ENCODE measurements around the gene MMAB. TPM values are rescaled to one million over a fixed set of nuclear protein-coding genes. Genes with fewer than 3 reads are reported as not detected.

MMAB gene
- total and polyA plus RNA-seq, 2 donors (not counting 3 experiments of a cell fraction or from before 2014, with no cell fraction given): 39.1 to 46.0 TPM

- dilution Hi-C loops (cut with MboI; ENCODE audit: extremely low pct_ligation_motif_present, low sequenced_read_pairs): no loop called here
- BruUV-seq (replicated peaks): no TSS peak
- Histone ChIP-seq H3K9me3 (replicated peaks; ENCODE audit: control insufficient read depth, insufficient read depth, low read length) (no peaks in the 10 kb centered on the region), H3K79me2 (ENCODE audit: control insufficient read depth, insufficient read depth, low read length) (no peaks in the 10 kb centered on the region), H3K27me3 (ENCODE audit: control insufficient read depth in 2 of 2, insufficient read depth in 2 of 2, low read length in 2 of 2) (no peaks in the 10 kb centered on the region), H2AFZ (ENCODE audit: low read depth, low read length) (no peak overlapping the region), H3K9ac (replicated peaks; ENCODE audit: extremely low read depth, insufficient read depth, low read length) (no peak overlapping the region), H3K4me1 (ENCODE audit: control insufficient read depth, extremely low read depth, insufficient read depth, low read length) (no peaks in the 10 kb centered on the region), H3K27ac (ENCODE audit: insufficient read depth, low read depth, low read length) (no peak overlapping the region), H3K9me1 (replicated peaks; ENCODE audit: control insufficient read depth, extremely low read depth, insufficient read depth, low read length) (no peaks in the 10 kb centered on the region), H3K36me3 (ENCODE audit: control insufficient read depth in 2 of 2, extremely low read depth in 1 of 2, insufficient read depth in 2 of 2, low read length in 2 of 2) (peaks cover 0 to 6% of the 10 kb centered on the region in 2 experiments), H4K20me1 (replicated peaks; ENCODE audit: control insufficient read depth, extremely low read depth, insufficient read depth, low read length) (no peaks in the 10 kb centered on the region), H3K4me2 (ENCODE audit: insufficient read depth, low read length) (no peak overlapping the region), H3K4me3 (replicated peaks in 1 of 3; ENCODE audit: insufficient read depth in 1 of 3, low read depth in 1 of 3, low read length in 3 of 3) (no peak overlapping the region)
- FAIRE-seq (no peak), DNase-seq (ENCODE audit: low read depth, low spot score) (no peak)
- TF ChIP-seq EZH2 (IDR thresholded peaks at IDR 0.05; ENCODE audit: borderline replicate concordance, low read depth, low read length, severe bottlenecking): no peak
- no peak for TF ChIP-seq CTCF (IDR thresholded peaks at IDR 0.05; ENCODE audit: extremely low read depth in 1 of 2, insufficient read depth in 1 of 2, low read depth in 1 of 2, low read length in 2 of 2)
- TF ChIP-seq GATA2 (IDR thresholded peaks at IDR 0.05; ENCODE audit: insufficient read depth, insufficient read length, low read depth, low read length): no peak
- TF ChIP-seq POLR2AphosphoS5 (IDR thresholded peaks at IDR 0.05; ENCODE audit: insufficient read depth, low read depth, low read length): no peak
- TF ChIP-seq MYC (IDR thresholded peaks at IDR 0.05; ENCODE audit: low read depth, low read length): no peak
- TF ChIP-seq MAX (IDR thresholded peaks at IDR 0.05; ENCODE audit: insufficient read depth, insufficient read length): no peak
- no peak for TF ChIP-seq POLR2A (IDR thresholded peaks at IDR 0.05; ENCODE audit: low read depth, low read length)
- TF ChIP-seq FOS (IDR thresholded peaks at IDR 0.05; ENCODE audit: borderline replicate concordance, insufficient read depth, low read length): no peak
- no peak for TF ChIP-seq JUN (IDR thresholded peaks at IDR 0.05; ENCODE audit: borderline replicate concordance, insufficient read depth, insufficient read length, low read depth)
- ChIA-PET POLR2A (no interaction called here), CTCF (interaction anchor here (1.2 kb wide), 2 partner anchors 9 to 70 kb away, joined by 4 read pairs; no protein-coding TSS in a partner anchor)
- intact Hi-C loops (cut with micrococcal nuclease): no loop called here
Measured at GRCh38 chr12:109588461-109589239, 15.3 kb upstream of the MMAB start.

All from endothelial cell of umbilical vein (primary cell).